Ovary (tissue), 3 donors: ENCODE measurements around the gene RMND5A.
"Not testable (repeated sequence)": the region's sequence is repeated elsewhere in the genome, so short reads cannot be mapped to it uniquely, and the experiment has no call there.

Experiments
- EP300 ChIP-seq: sonication (generic); formaldehyde crosslinking; IDR thresholded peaks from one replicate; pipeline ENCODE4 v1.6.1; 2017; ENCODE audit warnings: antibody characterized with exemption
- POLR2A ChIP-seq: fragments of 450-650 bp; IDR thresholded peaks from one replicate; pipeline ENCODE4 v1.6.1; 2017; ENCODE audit warnings: antibody characterized with exemption, mild to moderate bottlenecking, moderate library complexity
- TF ChIP-seq, protein P1 (sequence below), 3 donors: fragments of 450-650 bp in 2 of 3; fragments of 200-600 bp in 1 of 3; IDR thresholded peaks; one replicate each; pipeline versions ENCODE4 v1.5.1 to v1.8.0; 2016 to 2022; ENCODE audit warnings: antibody characterized with exemption in 3 of 3, mild to moderate bottlenecking in 1 of 3
- donor health status: DM: no; HTN: no; CAD: no.

GRCh38 chr2:86732040-86732525 lies 12.0 kb downstream of the RMND5A start:
- TF ChIP-seq POLR2A, EP300: not testable (repeated sequence)
- TF ChIP-seq, protein P1, sequence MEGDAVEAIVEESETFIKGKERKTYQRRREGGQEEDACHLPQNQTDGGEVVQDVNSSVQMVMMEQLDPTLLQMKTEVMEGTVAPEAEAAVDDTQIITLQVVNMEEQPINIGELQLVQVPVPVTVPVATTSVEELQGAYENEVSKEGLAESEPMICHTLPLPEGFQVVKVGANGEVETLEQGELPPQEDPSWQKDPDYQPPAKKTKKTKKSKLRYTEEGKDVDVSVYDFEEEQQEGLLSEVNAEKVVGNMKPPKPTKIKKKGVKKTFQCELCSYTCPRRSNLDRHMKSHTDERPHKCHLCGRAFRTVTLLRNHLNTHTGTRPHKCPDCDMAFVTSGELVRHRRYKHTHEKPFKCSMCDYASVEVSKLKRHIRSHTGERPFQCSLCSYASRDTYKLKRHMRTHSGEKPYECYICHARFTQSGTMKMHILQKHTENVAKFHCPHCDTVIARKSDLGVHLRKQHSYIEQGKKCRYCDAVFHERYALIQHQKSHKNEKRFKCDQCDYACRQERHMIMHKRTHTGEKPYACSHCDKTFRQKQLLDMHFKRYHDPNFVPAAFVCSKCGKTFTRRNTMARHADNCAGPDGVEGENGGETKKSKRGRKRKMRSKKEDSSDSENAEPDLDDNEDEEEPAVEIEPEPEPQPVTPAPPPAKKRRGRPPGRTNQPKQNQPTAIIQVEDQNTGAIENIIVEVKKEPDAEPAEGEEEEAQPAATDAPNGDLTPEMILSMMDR (IDR thresholded peaks at IDR 0.05) = not testable (repeated sequence)
